Prostate gland (tissue), 2 donors: ENCODE measurements around the gene CRP. TPM values are rescaled to one million over a fixed set of nuclear protein-coding genes. Genes with fewer than 3 reads are reported as not detected.

ENCODE experiments used
- DNase-seq: peaks from one replicate; pipeline ENCODE4 v3.0.0-alpha.2; 2019; ENCODE audit warnings: low spot score
- H3K27ac ChIP-seq, 2 donors: fragments of 200-600 bp; sonication (generic); 2 replicates each; pipeline ENCODE4 v1.5.1; 2017 to 2019
- H3K27me3 ChIP-seq: fragments of 200-600 bp; sonication (generic); replicated peaks from 2 replicates; pipeline ENCODE4 v1.5.1; 2019; ENCODE audit not compliant: insufficient read depth
- H3K36me3 ChIP-seq, 2 donors: fragments of 200-600 bp; sonication (generic); 1 replicate in 1 of 2; 2 replicates in 1 of 2; pipeline versions ENCODE4 v1.5.1 to v1.8.1; 2017 to 2019
- H3K4me1 ChIP-seq: fragments of 200-600 bp; sonication (generic); replicated peaks from 2 replicates; pipeline ENCODE4 v1.5.1; 2019
- H3K4me3 ChIP-seq, 2 donors: fragments of 200-600 bp; sonication (generic); 2 replicates each; pipeline ENCODE4 v1.5.1; 2017 to 2019
- H3K9me3 ChIP-seq: fragments of 200-600 bp; sonication (generic); 2 replicates; pipeline ENCODE4 v1.5.1; 2017
- POLR2A ChIP-seq: fragments of 450-650 bp; IDR thresholded peaks from one replicate; pipeline ENCODE4 v1.6.1; 2016; ENCODE audit warnings: antibody characterized with exemption, mild to moderate bottlenecking
- POLR2AphosphoS5 ChIP-seq: sonication (generic); formaldehyde crosslinking; IDR thresholded peaks from one replicate; pipeline ENCODE4 v1.6.1; 2017; ENCODE audit warnings: antibody characterized with exemption
- WGBS: methylation state at CpG from one replicate; pipeline ENCODE4 v1.1.5; 2018; 5-methylcytosine and 5-hydroxymethylcytosine counted together
- intact Hi-C: fragments of 100-400 bp; cut with DNase I; formaldehyde crosslinking; loops from one replicate; pipeline ENCODE4 v1.14.2; 2022
- total RNA-seq, 2 donors: library from RNA; depleted of rRNA; stranded (reverse); fragments of >200 nt; gene quantifications; one replicate each; pipeline ENCODE4 v1.1.0, GENCODE V29; 2016
- TF ChIP-seq, protein P1 (sequence below), 4 experiments: fragments of 200-600 bp in 2 of 4; fragments of 450-650 bp in 2 of 4; sonication (generic) in 2 of 4; IDR thresholded peaks; 1 replicate in 3 of 4; 2 replicates in 1 of 4; pipeline ENCODE4 v1.5.1; 2016 to 2019; ENCODE audit warnings: antibody characterized with exemption in 4 of 4, mild to moderate bottlenecking in 2 of 4, moderate library complexity in 2 of 4

The CRP gene
- total RNA-seq, 2 donors from 2014 or later: 0.55 TPM; not detected in 1

DNA sequence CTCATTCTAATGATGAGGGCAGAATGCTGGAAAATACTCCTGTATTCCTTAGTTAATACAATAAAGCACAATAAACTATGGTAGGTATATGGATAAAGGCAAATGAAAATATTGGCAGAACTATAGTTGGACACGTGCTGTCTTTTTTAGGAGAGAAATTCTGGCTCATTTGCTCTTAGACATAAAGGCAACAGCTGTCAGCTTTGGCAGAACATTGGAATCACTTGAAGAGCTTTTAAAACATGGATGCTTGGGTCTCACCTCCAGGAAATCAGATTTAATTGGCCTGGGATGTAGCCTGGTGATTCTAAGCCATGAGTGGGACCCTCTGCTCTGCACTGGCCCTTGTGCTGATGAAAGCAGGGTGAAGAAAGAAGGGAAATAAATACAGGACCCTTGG, 9.9 kb downstream of the CRP start:
- Histone ChIP-seq H3K4me1 (no peaks in the 10 kb centered on the region), H3K9me3 (no peaks in the 10 kb centered on the region), H3K36me3 (no peaks in the 10 kb centered on the region), H3K27ac (no peak overlapping the region), H3K4me3 (no peak overlapping the region), H3K27me3 (no peaks in the 10 kb centered on the region)
- no peak for DNase-seq
- WGBS: 33% methylated on average over 1 of the region's 1 CpG
- intact Hi-C loops: no loop called here
- TF ChIP-seq POLR2AphosphoS5 (no peak), POLR2A (no peak)
- TF ChIP-seq, protein P1, sequence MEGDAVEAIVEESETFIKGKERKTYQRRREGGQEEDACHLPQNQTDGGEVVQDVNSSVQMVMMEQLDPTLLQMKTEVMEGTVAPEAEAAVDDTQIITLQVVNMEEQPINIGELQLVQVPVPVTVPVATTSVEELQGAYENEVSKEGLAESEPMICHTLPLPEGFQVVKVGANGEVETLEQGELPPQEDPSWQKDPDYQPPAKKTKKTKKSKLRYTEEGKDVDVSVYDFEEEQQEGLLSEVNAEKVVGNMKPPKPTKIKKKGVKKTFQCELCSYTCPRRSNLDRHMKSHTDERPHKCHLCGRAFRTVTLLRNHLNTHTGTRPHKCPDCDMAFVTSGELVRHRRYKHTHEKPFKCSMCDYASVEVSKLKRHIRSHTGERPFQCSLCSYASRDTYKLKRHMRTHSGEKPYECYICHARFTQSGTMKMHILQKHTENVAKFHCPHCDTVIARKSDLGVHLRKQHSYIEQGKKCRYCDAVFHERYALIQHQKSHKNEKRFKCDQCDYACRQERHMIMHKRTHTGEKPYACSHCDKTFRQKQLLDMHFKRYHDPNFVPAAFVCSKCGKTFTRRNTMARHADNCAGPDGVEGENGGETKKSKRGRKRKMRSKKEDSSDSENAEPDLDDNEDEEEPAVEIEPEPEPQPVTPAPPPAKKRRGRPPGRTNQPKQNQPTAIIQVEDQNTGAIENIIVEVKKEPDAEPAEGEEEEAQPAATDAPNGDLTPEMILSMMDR (IDR thresholded peaks at IDR 0.05): no peak

- TF ChIP-seq, protein P1 (IDR thresholded peaks at IDR 0.05): no peak
- no peak overlapping the region for H3K4me3 ChIP-seq
- 77% methylated on average over 7 of the region's 7 CpGs for WGBS
- H3K36me3 ChIP-seq: no peaks in the 10 kb centered on the region
- H3K27me3 ChIP-seq: no peaks in the 10 kb centered on the region
- no peak for DNase-seq
- H3K9me3 ChIP-seq: no peaks in the 10 kb centered on the region
- intact Hi-C loops: no loop called here
- H3K27ac ChIP-seq: no peak overlapping the region
- no peaks in the 10 kb centered on the region for H3K4me1 ChIP-seq
Measured at GRCh38 chr1:159700312-159700711, 14.1 kb downstream of the CRP start.

GRCh38 chr1:159699653-159700052, 14.7 kb downstream of the CRP start:
- H3K4me1 ChIP-seq: no peaks in the 10 kb centered on the region
- DNase-seq: no peak
- H3K4me3 ChIP-seq: no peak overlapping the region
- no peaks in the 10 kb centered on the region for H3K27me3 ChIP-seq
- 77% methylated on average over 3 of the region's 3 CpGs for WGBS
- no peaks in the 10 kb centered on the region for H3K9me3 ChIP-seq
- TF ChIP-seq, protein P1 (IDR thresholded peaks at IDR 0.05): no peak
- TF ChIP-seq POLR2AphosphoS5 (no peak), POLR2A (no peak)
- intact Hi-C loops: no loop called here
- H3K36me3 ChIP-seq: no peaks in the 10 kb centered on the region
- no peak overlapping the region for H3K27ac ChIP-seq

DNA sequence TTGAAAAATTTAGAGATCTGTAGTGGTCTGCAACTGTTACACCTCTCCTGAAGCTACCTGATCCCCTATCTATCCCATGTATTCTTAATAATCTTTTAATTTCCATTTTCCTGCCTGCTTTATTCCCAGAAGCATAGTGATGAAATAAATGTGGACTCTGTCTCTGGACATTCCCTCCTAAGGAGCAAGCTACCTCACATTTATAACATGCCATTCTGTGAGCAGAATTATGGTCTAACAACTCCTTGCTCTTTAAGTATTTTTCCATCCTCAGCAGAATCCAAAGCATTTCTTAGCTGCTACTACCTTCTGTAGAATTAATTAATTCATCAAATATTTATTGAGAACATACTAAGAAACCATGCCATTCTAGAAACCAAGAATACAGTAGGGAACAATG, 15.1 kb downstream of the CRP start:
- no peak for DNase-seq
- TF ChIP-seq POLR2AphosphoS5 (no peak), POLR2A (no peak)
- TF ChIP-seq, protein P1 (IDR thresholded peaks at IDR 0.05): no peak
- intact Hi-C loops: no loop called here
- Histone ChIP-seq H3K4me3 (no peak overlapping the region), H3K36me3 (no peaks in the 10 kb centered on the region), H3K27me3 (no peaks in the 10 kb centered on the region), H3K9me3 (no peaks in the 10 kb centered on the region), H3K4me1 (no peaks in the 10 kb centered on the region), H3K27ac (no peak overlapping the region)

DNA sequence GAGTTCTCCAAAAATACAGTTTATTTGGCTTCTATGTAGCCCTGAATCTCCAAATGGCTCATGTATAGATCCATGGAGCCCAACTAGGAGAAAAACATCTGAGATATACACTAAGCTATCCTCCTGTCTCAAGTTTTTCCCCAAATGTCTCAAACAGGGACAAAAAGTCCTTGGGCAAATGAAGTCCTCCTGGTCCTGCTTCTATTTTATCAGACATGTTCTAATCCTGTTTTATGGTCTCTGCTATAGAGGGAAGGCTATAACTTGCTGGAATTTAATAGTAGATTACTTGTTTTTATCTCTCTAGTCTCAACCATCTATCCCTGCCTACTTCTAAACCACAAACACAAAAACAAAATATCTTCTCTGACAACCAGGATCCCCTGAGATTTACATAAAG, 26.9 kb downstream of the CRP start:
- no peak overlapping the region for H3K27ac ChIP-seq
- H3K4me3 ChIP-seq: no peak overlapping the region
- no peaks in the 10 kb centered on the region for H3K36me3 ChIP-seq
- intact Hi-C loops: no loop called here
- no peaks in the 10 kb centered on the region for H3K27me3 ChIP-seq
- TF ChIP-seq, protein P1 (IDR thresholded peaks at IDR 0.05): no peak
- no peak for TF ChIP-seq POLR2AphosphoS5
- no peak for TF ChIP-seq POLR2A
- no peaks in the 10 kb centered on the region for H3K4me1 ChIP-seq
- H3K9me3 ChIP-seq: no peaks in the 10 kb centered on the region
- DNase-seq: no peak
